Peyer's patch (tissue), 4 donors: ENCODE measurements around the gene IFI30.

Experiments
- POLR2A ChIP-seq, 2 donors: fragments of 450-650 bp; IDR thresholded peaks; one replicate each; pipeline ENCODE4 v1.5.1; 2017; ENCODE audit warnings: antibody characterized with exemption in 2 of 2, mild to moderate bottlenecking in 2 of 2, moderate library complexity in 2 of 2
- TF ChIP-seq, protein P1 (sequence below), 6 experiments: fragments of 450-650 bp in 4 of 6; fragments of 200-600 bp in 2 of 6; sonication (generic) in 1 of 6; IDR thresholded peaks; one replicate each; pipeline ENCODE4 v1.5.1; 2017 to 2019; ENCODE audit warnings: antibody characterized with exemption in 6 of 6, mild to moderate bottlenecking in 3 of 6, moderate library complexity in 1 of 6

DNA sequence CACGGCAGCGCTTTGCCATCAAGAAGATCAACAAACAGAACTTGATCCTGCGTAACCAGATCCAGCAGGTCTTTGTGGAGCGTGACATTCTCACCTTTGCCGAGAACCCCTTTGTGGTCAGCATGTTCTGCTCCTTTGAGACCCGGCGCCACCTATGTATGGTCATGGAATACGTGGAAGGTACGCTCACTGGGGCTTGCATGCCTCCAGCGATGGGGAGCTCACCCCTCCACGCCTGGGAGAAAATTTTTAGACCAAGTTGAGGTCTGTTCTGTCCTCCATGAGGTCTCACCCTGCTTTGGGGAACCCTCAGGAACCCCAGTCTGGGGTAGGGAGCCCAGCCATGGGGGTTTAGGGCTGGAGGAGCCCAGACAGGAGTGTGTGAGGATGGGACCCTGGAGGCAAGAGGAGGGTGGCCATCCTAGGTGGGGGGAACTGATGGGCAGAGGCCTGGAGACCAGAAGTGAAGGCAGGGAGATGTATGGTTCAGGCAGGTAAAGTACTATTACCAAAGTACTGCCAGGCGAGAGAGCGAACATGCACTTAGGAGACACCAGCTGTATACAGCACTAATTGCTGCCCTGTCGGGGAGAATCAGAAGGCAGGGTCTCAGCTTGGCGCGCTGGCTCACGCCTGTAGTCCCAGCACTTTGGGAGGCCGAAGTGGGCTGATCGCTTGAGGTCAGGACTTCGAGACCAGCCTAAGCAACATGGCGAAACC is 42.9 kb upstream of the IFI30 start:
- TF ChIP-seq, protein P1, sequence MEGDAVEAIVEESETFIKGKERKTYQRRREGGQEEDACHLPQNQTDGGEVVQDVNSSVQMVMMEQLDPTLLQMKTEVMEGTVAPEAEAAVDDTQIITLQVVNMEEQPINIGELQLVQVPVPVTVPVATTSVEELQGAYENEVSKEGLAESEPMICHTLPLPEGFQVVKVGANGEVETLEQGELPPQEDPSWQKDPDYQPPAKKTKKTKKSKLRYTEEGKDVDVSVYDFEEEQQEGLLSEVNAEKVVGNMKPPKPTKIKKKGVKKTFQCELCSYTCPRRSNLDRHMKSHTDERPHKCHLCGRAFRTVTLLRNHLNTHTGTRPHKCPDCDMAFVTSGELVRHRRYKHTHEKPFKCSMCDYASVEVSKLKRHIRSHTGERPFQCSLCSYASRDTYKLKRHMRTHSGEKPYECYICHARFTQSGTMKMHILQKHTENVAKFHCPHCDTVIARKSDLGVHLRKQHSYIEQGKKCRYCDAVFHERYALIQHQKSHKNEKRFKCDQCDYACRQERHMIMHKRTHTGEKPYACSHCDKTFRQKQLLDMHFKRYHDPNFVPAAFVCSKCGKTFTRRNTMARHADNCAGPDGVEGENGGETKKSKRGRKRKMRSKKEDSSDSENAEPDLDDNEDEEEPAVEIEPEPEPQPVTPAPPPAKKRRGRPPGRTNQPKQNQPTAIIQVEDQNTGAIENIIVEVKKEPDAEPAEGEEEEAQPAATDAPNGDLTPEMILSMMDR (IDR thresholded peaks at IDR 0.05): no peak
- no peak for TF ChIP-seq POLR2A (IDR thresholded peaks at IDR 0.05)
